Mononuclear cell (primary cell): Measurements from ENCODE around the gene CCM2. TPM values are rescaled to one million over a fixed set of nuclear protein-coding genes. Genes with fewer than 3 reads are reported as not detected.
A peak's percentile ranks its signal among the peaks of the same experiment; 100 is the strongest.
"Not testable (repeated sequence)": the region's sequence is repeated elsewhere in the genome, so short reads cannot be mapped to it uniquely, and the experiment has no call there.

Experiments
- H3K27me3 ChIP-seq: 2 replicates; pipeline ENCODE4 v1.6.0; 2011; ENCODE audit warnings: low read length, control low read depth; ENCODE audit not compliant: insufficient read depth
- H3K4me1 ChIP-seq: 2 replicates; pipeline ENCODE4 v1.5.1; 2011; ENCODE audit warnings: mild to moderate bottlenecking, low read length, control low read depth; ENCODE audit not compliant: insufficient read depth
- H3K4me3 ChIP-seq: 2 replicates; pipeline ENCODE4 v1.5.1; 2011; ENCODE audit warnings: mild to moderate bottlenecking, low read length, moderate library complexity
- H3K9me3 ChIP-seq: 2 replicates; pipeline ENCODE4 v1.5.1; 2011; ENCODE audit warnings: low read depth, mild to moderate bottlenecking, control low read depth, low read length
- total RNA-seq: library from RNA; depleted of rRNA; stranded (reverse); fragments of >200 nt; gene quantifications from one replicate; pipeline ENCODE4 v1.2.3, GENCODE V29; 2012

CCM2 gene
- total RNA-seq, 1 donor, result 35.7 TPM

DNA sequence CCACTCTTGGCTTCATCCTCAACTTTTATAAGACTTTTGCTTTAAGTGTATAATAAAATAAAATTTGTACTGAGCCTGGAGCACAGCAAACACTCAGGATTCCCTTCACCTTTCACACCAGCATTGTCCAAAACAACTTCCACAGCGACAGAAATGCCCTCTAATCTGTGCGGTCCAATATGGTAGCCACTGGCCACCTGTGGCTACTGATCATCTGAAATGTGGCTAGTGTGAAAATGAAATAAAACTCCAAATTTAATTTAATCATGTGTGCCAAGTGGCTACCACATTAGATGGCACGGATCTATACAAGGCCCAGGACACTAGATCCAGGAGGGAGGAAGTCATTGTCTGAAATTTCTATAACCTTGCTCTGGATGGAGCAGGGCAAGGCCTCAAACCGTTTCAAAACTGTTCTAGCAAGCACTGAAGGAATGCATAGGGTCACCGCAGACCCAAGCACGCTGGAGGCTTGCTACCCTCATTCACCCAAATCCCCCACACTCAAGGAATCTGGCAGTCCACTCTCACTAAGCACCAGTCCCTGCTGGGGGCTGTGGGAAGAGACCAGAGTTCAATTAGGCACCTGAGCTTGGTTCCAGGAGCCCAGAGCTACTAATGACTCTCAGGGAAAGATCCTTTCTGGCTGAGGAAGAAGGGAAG is 14.8 kb upstream of the CCM2 start:
- Histone ChIP-seq H3K9me3 (no peaks in the 10 kb centered on the region), H3K4me3 (peak overlapping the region; percentile 64), H3K4me1 (peaks cover 59% of the 10 kb centered on the region)

DNA sequence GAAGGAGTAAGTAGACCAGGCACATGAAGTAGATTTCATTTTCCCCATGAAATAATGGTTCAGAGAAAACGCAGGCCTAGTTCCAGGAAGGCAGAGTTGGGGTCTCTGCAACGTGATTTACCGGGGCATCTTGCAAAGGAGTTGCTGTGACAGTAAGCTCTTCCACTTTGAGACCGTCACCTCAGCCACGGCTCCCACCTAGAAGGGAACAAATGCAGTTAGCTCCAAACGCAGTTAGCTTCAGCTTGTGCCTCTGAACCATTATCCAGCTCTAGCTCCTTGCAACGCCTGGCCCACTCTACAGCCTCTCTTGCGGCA is 14.1 kb upstream of the CCM2 start:
- Histone ChIP-seq H3K27me3 (no peaks in the 10 kb centered on the region), H3K4me3 (peak overlapping the region; percentile 64), H3K9me3 (no peaks in the 10 kb centered on the region), H3K4me1 (peaks cover 52% of the 10 kb centered on the region)

More for the DNA sequence above, 14.8 kb upstream of the CCM2 start:
- no peaks in the 10 kb centered on the region for H3K27me3 ChIP-seq

DNA sequence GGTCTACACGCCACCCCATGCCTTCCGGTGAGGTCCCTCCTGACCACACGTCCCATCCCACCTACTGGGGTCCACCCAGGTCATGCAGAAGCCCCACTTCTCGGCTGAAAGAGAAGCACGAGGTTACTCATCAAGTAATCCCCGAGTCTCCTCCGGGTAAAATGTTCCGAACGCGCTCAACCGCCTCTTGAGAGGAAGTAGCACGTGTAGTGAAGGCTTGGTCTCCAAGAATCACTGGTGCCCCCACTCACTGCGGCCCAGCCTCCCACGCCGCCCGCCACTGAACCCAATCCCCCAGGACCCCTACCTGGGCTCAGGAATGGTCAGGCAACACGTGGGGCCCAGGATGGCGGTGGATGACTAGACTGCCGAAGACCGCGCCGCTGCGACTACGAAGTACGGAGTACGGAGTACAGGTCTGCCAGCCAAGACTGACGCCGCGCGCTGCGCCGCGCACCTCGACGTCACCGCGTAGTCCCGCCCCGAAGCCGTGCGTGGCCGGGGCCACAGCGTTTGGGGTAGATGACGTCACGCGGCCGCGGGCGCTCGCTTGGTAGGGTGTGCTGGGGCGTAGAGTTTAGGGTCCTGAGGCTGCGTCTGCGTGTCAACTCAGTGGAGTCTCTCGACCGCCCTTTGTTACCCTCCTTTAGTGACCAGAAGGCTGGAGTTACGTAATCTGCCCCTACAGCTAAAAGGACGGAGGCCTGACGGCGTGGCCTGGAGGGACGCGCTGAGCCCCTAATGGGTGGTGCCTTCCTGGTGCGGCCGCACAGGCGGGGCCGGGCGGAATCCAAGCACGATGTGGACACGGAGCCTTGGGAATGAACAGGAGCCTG is 13.6 kb upstream of the CCM2 start:
- peaks cover 46% of the 10 kb centered on the region for H3K4me1 ChIP-seq

DNA sequence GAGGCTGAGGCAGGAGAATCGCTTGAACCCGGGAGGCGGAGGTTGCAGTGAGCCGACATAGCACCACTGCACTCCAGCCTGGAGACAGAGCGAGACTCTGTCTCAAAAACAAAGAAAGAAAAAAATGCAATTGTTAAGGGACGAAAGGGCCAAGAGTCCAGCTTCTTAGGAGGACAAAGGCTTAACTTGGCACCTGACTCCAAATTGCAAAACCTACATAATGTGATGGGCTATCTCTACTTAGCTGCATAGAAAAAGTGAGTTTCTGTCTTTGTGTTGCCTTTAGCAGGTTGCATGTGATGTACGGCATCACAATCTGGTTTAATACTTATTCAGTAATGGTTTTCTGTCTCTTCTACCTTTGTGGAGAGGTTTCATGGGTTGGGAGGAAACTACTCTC is 12.5 kb upstream of the CCM2 start:
- Histone ChIP-seq H3K4me3 (no peak overlapping the region), H3K4me1 (peaks cover 40% of the 10 kb centered on the region), H3K9me3 (no peaks in the 10 kb centered on the region), H3K27me3 (no peaks in the 10 kb centered on the region)

More for the DNA sequence above, 13.6 kb upstream of the CCM2 start:
- no peaks in the 10 kb centered on the region for H3K9me3 ChIP-seq
- H3K27me3 ChIP-seq, result no peaks in the 10 kb centered on the region
- peak overlapping the region; percentile 64 for H3K4me3 ChIP-seq

DNA sequence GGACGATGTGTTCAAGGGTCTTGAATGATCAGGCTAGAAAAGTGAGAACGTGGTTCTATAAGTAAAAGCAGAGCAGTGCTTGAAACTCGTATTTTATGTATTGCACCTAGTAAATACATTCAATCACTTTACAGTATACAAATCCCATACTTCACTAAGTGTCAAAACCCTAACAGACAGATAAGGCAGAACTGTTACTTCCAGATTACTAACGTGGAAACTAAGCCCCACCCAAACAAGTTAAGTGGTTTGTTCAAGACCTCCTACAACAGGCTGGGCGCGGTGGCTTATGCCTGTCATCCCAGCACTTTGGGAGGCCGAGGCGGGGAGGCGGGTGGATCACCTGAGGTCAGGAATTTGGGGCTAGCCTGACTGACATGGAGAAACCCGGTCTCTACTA is 12.0 kb upstream of the CCM2 start:
- Histone ChIP-seq H3K4me1 (peaks cover 40% of the 10 kb centered on the region), H3K9me3 (no peaks in the 10 kb centered on the region), H3K4me3 (no peak overlapping the region), H3K27me3 (no peaks in the 10 kb centered on the region)

DNA sequence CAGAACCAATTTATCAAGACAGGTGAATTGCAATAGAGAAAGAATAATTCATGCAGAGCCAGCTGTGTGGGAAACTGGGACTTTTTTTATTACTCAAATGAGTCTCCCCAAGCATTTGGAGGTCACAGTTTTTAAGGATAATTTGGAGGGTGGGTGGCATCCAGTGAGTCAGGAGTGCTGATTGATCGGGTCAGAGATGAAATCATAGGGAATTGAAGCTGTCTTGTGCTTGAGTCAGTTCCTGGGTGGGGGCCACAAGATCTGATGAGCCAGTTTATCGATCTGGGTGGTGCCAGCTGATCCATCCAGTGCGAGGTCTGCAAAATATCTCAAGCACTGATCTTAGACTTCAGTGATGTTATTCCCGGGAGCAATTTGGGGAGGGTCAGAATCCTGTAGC is 11.3 kb upstream of the CCM2 start:
- no peaks in the 10 kb centered on the region for H3K9me3 ChIP-seq
- H3K4me1 ChIP-seq, result peaks cover 36% of the 10 kb centered on the region
- no peak overlapping the region for H3K4me3 ChIP-seq
- no peaks in the 10 kb centered on the region for H3K27me3 ChIP-seq

DNA sequence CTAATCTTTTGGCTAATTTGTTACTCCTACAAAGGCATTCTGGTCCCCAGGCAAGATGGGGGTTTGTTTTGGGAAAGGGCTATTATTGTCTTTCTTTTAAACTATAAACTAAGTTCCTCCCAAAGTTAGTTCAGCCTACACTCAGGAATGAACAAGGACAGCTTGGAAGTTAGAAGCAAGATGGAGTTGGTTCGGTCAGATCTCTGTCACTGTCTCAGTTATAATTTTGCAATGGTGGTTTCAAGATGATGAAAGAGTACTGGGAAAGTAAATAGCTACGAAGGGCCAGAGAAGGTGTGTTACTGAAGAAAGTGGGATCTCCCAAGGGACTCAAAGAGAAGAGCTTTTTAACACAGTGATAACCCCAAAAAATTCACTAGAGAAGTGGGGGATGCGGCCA is 10.9 kb upstream of the CCM2 start:
- no peak overlapping the region for H3K4me3 ChIP-seq
- H3K9me3 ChIP-seq, result no peaks in the 10 kb centered on the region
- peaks cover 32% of the 10 kb centered on the region for H3K4me1 ChIP-seq
- H3K27me3 ChIP-seq, result no peaks in the 10 kb centered on the region

DNA sequence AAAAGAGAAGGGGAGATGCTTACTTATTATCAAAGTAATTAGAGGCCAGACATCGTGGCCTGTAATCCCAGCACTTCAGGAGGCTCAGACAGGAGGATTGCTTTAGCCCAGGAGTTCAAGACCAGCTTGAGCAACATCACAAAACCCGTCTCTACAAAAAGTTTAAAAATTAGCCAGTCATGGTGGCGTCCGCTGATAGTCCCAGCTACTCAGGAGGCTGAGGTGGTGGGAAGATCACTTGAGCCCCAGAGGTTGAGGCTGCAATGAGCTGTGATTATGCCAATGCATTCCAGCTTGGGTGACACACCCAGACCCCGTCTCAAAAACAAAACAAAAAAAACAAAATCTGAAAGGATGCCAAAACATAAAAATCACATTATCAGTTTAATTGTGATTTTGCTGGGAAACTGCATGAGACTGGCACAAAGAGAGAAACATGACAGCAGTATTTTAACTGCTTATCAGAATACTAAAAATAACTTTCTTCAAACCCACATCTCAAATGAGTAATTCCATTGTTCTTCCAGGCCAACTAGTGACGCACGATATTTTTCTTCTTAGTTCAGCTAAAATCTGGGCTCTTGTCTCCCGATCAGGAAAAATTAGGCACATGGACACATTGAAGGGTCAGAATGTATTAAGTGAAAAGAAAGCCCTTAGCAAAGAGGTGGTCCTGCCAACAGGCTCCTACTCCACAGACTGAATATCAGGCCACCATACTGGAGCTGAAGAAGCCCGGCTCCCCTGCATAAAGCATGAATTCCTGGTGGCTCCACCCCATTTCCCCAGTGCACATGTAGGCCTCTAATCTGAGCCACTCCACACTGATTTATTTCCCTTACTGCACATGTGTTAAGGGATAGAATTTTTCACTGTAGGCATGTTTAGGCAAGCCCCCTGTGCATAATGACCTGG is 9.6 kb upstream of the CCM2 start:
- Histone ChIP-seq H3K9me3 (no peaks in the 10 kb centered on the region), H3K4me1 (peaks cover 32% of the 10 kb centered on the region), H3K27me3 (no peaks in the 10 kb centered on the region), H3K4me3 (no peak overlapping the region)

DNA sequence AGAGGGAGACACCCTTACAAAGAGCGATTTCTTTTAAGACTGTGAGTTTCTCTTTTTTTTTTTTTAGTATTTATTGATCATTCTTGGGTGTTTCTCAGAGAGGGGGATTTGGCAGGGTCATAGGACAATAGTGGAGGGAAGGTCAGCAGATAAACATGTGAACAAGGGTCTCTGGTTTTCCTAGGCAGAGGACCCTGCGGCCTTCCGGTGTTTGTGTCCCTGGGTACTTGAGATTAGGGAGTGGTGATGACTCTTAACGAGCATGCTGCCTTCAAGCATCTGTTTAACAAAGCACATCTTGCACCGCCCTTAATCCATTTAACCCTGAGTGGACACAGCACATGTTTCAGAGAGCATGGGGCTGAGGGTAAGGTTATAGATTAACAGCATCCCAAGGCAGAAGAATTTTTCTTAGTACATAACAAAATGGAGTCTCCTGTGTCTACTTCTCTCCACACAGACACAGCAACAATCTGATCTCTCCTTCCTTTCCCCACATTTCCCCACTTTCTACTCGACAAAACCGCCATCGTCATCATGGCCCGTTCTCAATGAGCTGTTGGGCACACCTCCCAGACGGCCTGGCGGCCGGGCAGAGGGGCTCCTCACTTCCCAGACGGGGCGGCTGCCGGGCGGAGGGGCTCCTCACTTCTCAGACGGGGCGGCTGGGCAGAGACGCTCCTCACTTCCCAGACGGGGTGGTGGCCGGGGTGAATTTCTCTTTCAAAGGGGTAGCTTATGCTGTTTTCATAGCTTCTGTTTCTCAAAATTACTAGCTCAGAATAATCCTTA is 7.8 kb upstream of the CCM2 start:
- not testable (repeated sequence) for H3K4me3 ChIP-seq, H3K9me3 ChIP-seq, H3K27me3 ChIP-seq
- H3K4me1 ChIP-seq, result peaks cover 25% of the 10 kb centered on the region

DNA sequence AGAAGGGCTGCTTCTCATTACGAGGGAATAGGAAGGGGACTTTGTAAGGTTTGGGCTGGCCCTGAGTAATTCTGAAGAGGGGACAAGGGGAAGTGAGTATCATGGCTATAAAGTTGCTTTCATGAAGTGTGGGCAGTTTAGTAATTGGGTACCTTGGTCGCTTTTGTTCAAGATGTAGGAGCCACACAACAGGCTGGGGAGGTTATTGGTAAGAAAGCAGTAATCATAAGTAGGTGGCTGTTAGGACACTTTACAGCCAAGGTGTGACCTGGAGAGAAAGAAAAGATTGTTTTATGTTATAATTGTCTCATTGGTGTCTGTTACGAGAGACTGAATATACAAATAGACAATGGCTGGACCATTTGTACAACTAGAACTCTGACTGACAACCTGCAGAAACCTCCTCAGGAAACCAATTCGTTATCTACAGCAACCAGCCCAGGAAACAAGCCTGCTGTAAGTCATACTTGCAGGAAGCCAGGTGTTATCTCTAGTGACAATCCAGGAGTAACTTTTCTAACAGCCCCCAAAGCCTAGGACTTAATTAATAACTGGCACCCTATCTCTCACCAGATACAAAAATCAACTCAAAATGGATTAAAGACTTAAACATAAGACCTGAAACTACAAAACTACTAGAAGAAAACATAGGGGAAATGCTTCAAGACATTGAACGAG is 5.0 kb upstream of the CCM2 start:
- Histone ChIP-seq H3K27me3 (no peaks in the 10 kb centered on the region), H3K4me3 (no peak overlapping the region), H3K4me1 (peaks cover 30% of the 10 kb centered on the region), H3K9me3 (no peaks in the 10 kb centered on the region)

DNA sequence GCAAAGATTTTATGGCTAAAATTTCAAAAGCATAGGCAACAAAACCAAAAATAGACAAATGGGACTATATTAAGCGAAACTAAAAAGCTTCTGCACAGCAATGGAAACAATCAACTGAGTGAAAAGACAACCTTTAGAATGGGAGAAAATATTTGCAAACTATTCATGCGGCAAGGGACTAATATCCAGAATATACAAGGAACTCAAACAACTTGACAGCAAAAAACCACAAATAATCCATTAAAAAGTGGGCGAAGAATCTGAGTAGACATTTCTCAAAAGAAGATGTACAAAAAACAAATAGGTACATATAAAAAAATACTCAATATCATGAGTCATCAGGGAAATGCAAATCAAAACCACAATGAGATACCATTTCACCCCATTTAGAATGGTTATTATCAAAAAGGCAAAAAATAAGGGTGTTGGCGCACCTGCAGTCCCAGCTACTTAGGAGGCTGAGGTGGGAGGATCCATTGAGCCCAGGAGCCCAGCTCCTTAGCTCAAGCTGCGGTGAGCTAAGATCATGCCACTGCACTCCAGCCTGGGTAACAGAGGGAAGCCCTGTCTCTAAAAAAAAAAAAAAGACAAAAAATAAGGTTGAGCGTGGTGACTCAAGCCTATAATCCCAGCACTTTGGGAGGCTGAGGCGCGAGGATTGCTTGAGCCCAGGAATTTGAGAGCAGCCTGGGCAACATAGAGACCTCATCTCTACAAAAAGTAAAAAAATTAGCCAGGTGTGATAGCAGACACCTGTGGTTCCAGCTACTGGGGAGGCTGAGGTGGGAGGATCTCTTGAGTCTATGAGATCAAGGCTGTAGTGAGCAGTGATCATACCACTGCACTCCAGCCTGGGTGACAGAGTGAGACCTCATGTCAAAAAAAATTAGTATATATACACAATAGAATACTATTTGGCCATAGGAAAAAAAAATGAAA is 4.2 kb upstream of the CCM2 start:
- Histone ChIP-seq H3K4me1 (peaks cover 30% of the 10 kb centered on the region), H3K9me3 (no peaks in the 10 kb centered on the region), H3K4me3 (no peak overlapping the region), H3K27me3 (no peaks in the 10 kb centered on the region)

DNA sequence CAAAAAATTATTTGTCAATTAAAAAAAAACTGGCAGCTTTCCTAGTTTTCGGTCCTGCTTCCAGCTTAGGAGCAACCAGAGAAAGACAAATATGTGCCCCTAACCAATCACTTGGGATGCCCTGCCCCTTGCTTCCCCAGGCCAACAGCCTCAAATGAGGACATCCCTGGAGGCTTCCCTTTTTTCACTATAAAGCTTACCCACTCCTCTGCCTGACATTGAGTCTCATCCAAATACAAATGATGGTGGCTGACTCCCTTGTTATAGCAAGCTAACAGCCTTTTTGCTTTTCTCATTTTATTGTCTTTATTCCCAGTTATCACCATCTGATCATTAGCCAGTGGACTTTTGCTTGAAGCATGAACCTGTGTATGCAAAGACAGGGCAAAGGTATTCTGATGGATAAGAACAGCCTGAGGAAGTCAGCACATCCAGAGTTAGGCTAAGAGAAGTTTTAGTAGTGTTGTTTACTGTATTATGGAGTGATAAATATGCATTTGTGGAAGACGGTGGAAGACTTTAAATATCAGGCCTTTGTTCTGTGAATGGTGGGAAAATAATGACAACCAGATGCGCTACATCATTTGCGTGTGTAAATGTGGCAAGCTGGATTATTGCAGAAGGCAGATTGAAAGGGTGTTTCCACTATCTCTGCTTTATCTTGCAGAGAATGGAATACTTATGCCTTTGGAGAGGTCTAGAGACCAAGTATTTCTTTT is 1.7 kb upstream of the CCM2 start:
- no peak overlapping the region for H3K4me3 ChIP-seq
- H3K27me3 ChIP-seq, result no peaks in the 10 kb centered on the region
- H3K4me1 ChIP-seq, result peaks cover 50% of the 10 kb centered on the region
- H3K9me3 ChIP-seq, result no peaks in the 10 kb centered on the region
